AG04450 (cell line): ENCODE results near the gene EXOC1L. TPM values are rescaled to one million over a fixed set of nuclear protein-coding genes. Genes with fewer than 3 reads are reported as not detected.

Source experiments
- CTCF ChIA-PET: fragments of 300-600, 350-600 bp; formaldehyde crosslinking; extraction: SDS; loops from one replicate; lab custom pipeline; 2022; ENCODE audit warnings: antibody characterized with exemption, inconsistent platforms; lab: Charles Lee
- POLR2A ChIA-PET: fragments of 350-600 bp; formaldehyde crosslinking; extraction: SDS; loops from one replicate; lab custom pipeline; 2021; ENCODE audit warnings: antibody characterized with exemption, inconsistent platforms; lab: Yijun Ruan, JAX
- DNase-seq: peaks from one replicate; pipeline ENCODE4 v3.0.0-alpha.2; 2011; ENCODE audit warnings: low read depth, low spot score
- H3K27ac ChIP-seq: one replicate; pipeline ENCODE4 v1.5.1; 2012; ENCODE audit warnings: low read depth, low read length, control low read depth
- H3K27me3 ChIP-seq: one replicate; pipeline ENCODE4 v1.6.0; 2012; ENCODE audit warnings: low read length; ENCODE audit not compliant: control insufficient read depth, insufficient read depth
- H3K4me3 ChIP-seq: 2 replicates; pipeline ENCODE4 v1.5.1; 2011; ENCODE audit warnings: mild to moderate bottlenecking, low read depth, low read length, control low read depth
- H3K9me3 ChIP-seq: 2 replicates; pipeline ENCODE4 v1.5.1; 2012; ENCODE audit warnings: low read length; ENCODE audit not compliant: control insufficient read depth, insufficient read depth
- polyA plus RNA-seq: library from polyadenylated mRNA; depleted of rRNA; stranded (reverse); fragments of >200 nt; gene quantifications from 2 replicates; pipeline ENCODE4 v1.2.3, GENCODE V29; 2011; rRNA removed
- small RNA-seq: library from RNA; depleted of rRNA; stranded (forward); fragments of <200 nt; gene quantifications from one replicate; pipeline ENCODE3, GENCODE V24; 2012; ENCODE audit warnings: low read depth; ENCODE audit not compliant: insufficient read length
- TF ChIP-seq, protein P1 (sequence below): IDR thresholded peaks from 2 replicates; pipeline ENCODE4 v1.5.1; 2011; ENCODE audit warnings: low read depth, low read length, control low read depth, inconsistent platforms

EXOC1L gene
- polyA plus RNA-seq, 1 experiment: not detected

GRCh38 chr4:55880652-55881280 is 61.2 kb downstream of the EXOC1L start:
- Histone ChIP-seq H3K9me3 (no peaks in the 10 kb centered on the region), H3K4me3 (no peak overlapping the region), H3K27ac (no peak overlapping the region), H3K27me3 (no peaks in the 10 kb centered on the region)
- POLR2A ChIA-PET: interaction anchor here (0.7 kb wide), 1 partner anchor 56 kb away, joined by 3 read pairs; no protein-coding TSS in a partner anchor
- CTCF ChIA-PET: interaction anchor here (2.2 kb wide), 1 partner anchor 14 kb away, joined by 10 read pairs; no protein-coding TSS in a partner anchor
- no peak for DNase-seq
- TF ChIP-seq, protein P1, sequence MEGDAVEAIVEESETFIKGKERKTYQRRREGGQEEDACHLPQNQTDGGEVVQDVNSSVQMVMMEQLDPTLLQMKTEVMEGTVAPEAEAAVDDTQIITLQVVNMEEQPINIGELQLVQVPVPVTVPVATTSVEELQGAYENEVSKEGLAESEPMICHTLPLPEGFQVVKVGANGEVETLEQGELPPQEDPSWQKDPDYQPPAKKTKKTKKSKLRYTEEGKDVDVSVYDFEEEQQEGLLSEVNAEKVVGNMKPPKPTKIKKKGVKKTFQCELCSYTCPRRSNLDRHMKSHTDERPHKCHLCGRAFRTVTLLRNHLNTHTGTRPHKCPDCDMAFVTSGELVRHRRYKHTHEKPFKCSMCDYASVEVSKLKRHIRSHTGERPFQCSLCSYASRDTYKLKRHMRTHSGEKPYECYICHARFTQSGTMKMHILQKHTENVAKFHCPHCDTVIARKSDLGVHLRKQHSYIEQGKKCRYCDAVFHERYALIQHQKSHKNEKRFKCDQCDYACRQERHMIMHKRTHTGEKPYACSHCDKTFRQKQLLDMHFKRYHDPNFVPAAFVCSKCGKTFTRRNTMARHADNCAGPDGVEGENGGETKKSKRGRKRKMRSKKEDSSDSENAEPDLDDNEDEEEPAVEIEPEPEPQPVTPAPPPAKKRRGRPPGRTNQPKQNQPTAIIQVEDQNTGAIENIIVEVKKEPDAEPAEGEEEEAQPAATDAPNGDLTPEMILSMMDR: no peak

GRCh38 chr4:55884093-55884850 is 64.7 kb downstream of the EXOC1L start:
- DNase-seq: no peak
- H3K4me3 ChIP-seq: no peak overlapping the region
- ChIA-PET POLR2A (no interaction called here), CTCF (no interaction called here)
- H3K27ac ChIP-seq: no peak overlapping the region
- TF ChIP-seq, protein P1: no peak
- no peaks in the 10 kb centered on the region for H3K9me3 ChIP-seq
- no peaks in the 10 kb centered on the region for H3K27me3 ChIP-seq

DNA sequence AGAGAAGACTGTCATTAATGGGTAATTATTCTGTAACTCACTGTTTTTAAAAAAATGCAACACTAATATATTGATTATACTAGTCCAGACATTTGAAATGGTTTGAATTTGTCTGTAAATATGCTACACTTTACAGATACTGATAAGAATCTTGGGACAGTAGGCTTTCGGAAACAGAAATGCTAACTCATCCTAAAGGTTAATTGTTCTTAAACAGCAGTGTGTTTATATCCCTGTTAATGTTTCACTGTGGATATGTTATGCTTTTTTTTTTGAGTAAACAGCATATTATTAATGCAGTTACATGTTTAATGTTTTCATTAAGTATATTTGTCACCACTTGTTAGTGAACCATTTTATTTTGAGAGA is 65.2 kb downstream of the EXOC1L start:
- POLR2A ChIA-PET: no interaction called here
- CTCF ChIA-PET: no interaction called here
- TF ChIP-seq, protein P1: no peak
- no peaks in the 10 kb centered on the region for H3K27me3 ChIP-seq
- no peak overlapping the region for H3K4me3 ChIP-seq
- no peaks in the 10 kb centered on the region for H3K9me3 ChIP-seq
- H3K27ac ChIP-seq: no peak overlapping the region
- DNase-seq: no peak

Small RNA genes within 50 kb of the gene (small RNA-seq; reads per million reads assigned to genes)
- gene RNU6-276P: not detected
- not detected for gene RNU6-652P

Other genes with a start within 250 kb of the EXOC1L start
- gene PDCL2, start 227.5 kb upstream of the EXOC1L start, polyA plus RNA-seq: not detected in 2 replicates
- gene NMU, start 183.5 kb upstream of the EXOC1L start, polyA plus RNA-seq: not detected in 2 replicates
- gene EXOC1, start 33.9 kb downstream of the EXOC1L start, polyA plus RNA-seq: 26.8 and 35.2 TPM in 2 replicates
- 3.8 and 6.4 TPM in 2 replicates for gene CEP135, start 129.2 kb downstream of the EXOC1L start, polyA plus RNA-seq